H54 (cell line): ENCODE data around the gene USP38.
"Not testable (repeated sequence)": the region's sequence is repeated elsewhere in the genome, so short reads cannot be mapped to it uniquely, and the experiment has no call there.

Experiments used
- DNase-seq: peaks from one replicate; pipeline ENCODE4 v3.0.0; 2011; ENCODE audit warnings: low spot score, mixed read lengths; ENCODE audit not compliant: insufficient read length
- FAIRE-seq: peaks from 3 replicates; lab custom pipeline; 2011; peaks lifted over from hg19 to GRCh38; lab: Jason Lieb, UNC
- POLR2A ChIP-seq: IDR thresholded peaks from 2 replicates; pipeline ENCODE4 v1.6.1; 2011; ENCODE audit warnings: low read depth, mild to moderate bottlenecking, low read length

Gene USP38

GRCh38 chr4:143240939-143241679, 56.4 kb downstream of the USP38 start:
- FAIRE-seq, result no peak
- TF ChIP-seq POLR2A, result no peak
- DNase-seq, result no peak

GRCh38 chr4:143241892-143242291, 57.2 kb downstream of the USP38 start:
- FAIRE-seq (no peak), DNase-seq (no peak)
- TF ChIP-seq POLR2A, result no peak

- no peak for DNase-seq
- no peak for FAIRE-seq
- TF ChIP-seq POLR2A, result no peak
Observed at GRCh38 chr4:143243041-143243440, 58.3 kb downstream of the USP38 start.

- TF ChIP-seq POLR2A, result no peak
- FAIRE-seq (no peak), DNase-seq (no peak)
Observed at GRCh38 chr4:143246977-143247376, 62.3 kb downstream of the USP38 start.

- no peak for FAIRE-seq
- DNase-seq, result no peak
- no peak for TF ChIP-seq POLR2A
Observed at GRCh38 chr4:143247866-143248265, 63.1 kb downstream of the USP38 start.

GRCh38 chr4:143248827-143249226, 64.1 kb downstream of the USP38 start:
- TF ChIP-seq POLR2A, result no peak
- FAIRE-seq (no peak), DNase-seq (no peak)

- TF ChIP-seq POLR2A, result no peak
- no peak for DNase-seq
- FAIRE-seq, result no peak
Observed at GRCh38 chr4:143250617-143251016, 65.9 kb downstream of the USP38 start.

GRCh38 chr4:143251348-143251747, 66.6 kb downstream of the USP38 start:
- DNase-seq (no peak), FAIRE-seq (no peak)
- no peak for TF ChIP-seq POLR2A

GRCh38 chr4:143251779-143252178, 67.1 kb downstream of the USP38 start:
- FAIRE-seq (no peak), DNase-seq (no peak)
- no peak for TF ChIP-seq POLR2A

GRCh38 chr4:143252478-143252877, 67.8 kb downstream of the USP38 start:
- no peak for TF ChIP-seq POLR2A
- DNase-seq (no peak), FAIRE-seq (no peak)

GRCh38 chr4:143253166-143253565, 68.4 kb downstream of the USP38 start:
- DNase-seq, result no peak
- TF ChIP-seq POLR2A, result no peak
- no peak for FAIRE-seq

- TF ChIP-seq POLR2A, result no peak
- FAIRE-seq (no peak), DNase-seq (no peak)
Observed at GRCh38 chr4:143254491-143255226, 69.9 kb downstream of the USP38 start.

GRCh38 chr4:143256456-143256855, 71.7 kb downstream of the USP38 start:
- TF ChIP-seq POLR2A, result no peak
- FAIRE-seq, result no peak
- DNase-seq, result no peak

GRCh38 chr4:143257356-143257755, 72.6 kb downstream of the USP38 start:
- no peak for TF ChIP-seq POLR2A
- no peak for DNase-seq
- FAIRE-seq, result no peak

- no peak for TF ChIP-seq POLR2A
- no peak for DNase-seq
- no peak for FAIRE-seq
Observed at GRCh38 chr4:143260750-143261149, 76.0 kb downstream of the USP38 start.

GRCh38 chr4:143262838-143263237, 78.1 kb downstream of the USP38 start:
- DNase-seq, result no peak
- no peak for FAIRE-seq
- TF ChIP-seq POLR2A, result no peak

GRCh38 chr4:143267690-143268089, 83.0 kb downstream of the USP38 start:
- FAIRE-seq, DNase-seq: not testable (repeated sequence)
